T-cell (primary cell): Measurements from ENCODE around the gene SSTR1. TPM values are rescaled to one million over a fixed set of nuclear protein-coding genes. Genes with fewer than 3 reads are reported as not detected.

Experiments
- ATAC-seq, 4 experiments: fragments of 200-7000 bp in 3 of 4; fragments of 150-1000 bp in 1 of 4; cut with Tn5 transposase; replicated peaks in 1 of 4; 1 replicate in 3 of 4; 2 replicates in 1 of 4; pipeline ENCODE4 v1.10.0; 2021; ENCODE audit warnings: moderate library complexity in 3 of 4, mild to moderate bottlenecking in 2 of 4, moderate number of reproducible peaks in 1 of 4
- CTCF ChIA-PET, 2 donors: fragments of 300-600 bp; sonication (Branson Sonifier 250); formaldehyde crosslinking; loops; one replicate each; lab custom pipeline; 2022; ENCODE audit warnings: antibody characterized with exemption in 2 of 2; lab: Charles Lee
- POLR2A ChIA-PET, 2 donors: fragments of 300-600 bp; sonication (Branson Sonifier 250); formaldehyde crosslinking; loops; one replicate each; lab custom pipeline; 2022; ENCODE audit warnings: antibody characterized with exemption in 2 of 2; lab: Charles Lee
- DNase-seq, 35 experiments: peaks; one replicate each; pipeline versions ENCODE4 v3.0.0 to v3.0.0-alpha.2; 2013 to 2023
- H3K27ac ChIP-seq: one replicate; pipeline ENCODE4 v1.5.1; 2013; ENCODE audit warnings: low read length
- H3K27me3 ChIP-seq, 2 experiments: replicated peaks in 1 of 2; 1 replicate in 1 of 2; 2 replicates in 1 of 2; pipeline versions ENCODE4 v1.6.1 to v1.7.0; 2013; ENCODE audit warnings: low read length in 1 of 2, mixed read lengths in 1 of 2; ENCODE audit not compliant: control insufficient read depth in 2 of 2, insufficient read depth in 2 of 2; ENCODE audit errors: extremely low read depth in 1 of 2
- H3K36me3 ChIP-seq, 2 donors: 1 replicate in 1 of 2; 2 replicates in 1 of 2; pipeline versions ENCODE4 v1.6.1 to v1.7.0; 2013; ENCODE audit warnings: low read length in 1 of 2; ENCODE audit not compliant: control insufficient read depth in 2 of 2, insufficient read depth in 1 of 2; ENCODE audit errors: extremely low read depth in 1 of 2
- H3K4me1 ChIP-seq, 2 experiments: 1 replicate in 1 of 2; 2 replicates in 1 of 2; pipeline versions ENCODE4 v1.6.1 to v1.7.0; 2013; ENCODE audit warnings: low read length in 2 of 2, mixed read lengths in 1 of 2; ENCODE audit not compliant: insufficient read depth in 2 of 2, control insufficient read depth in 1 of 2; ENCODE audit errors: extremely low read depth in 1 of 2
- H3K4me3 ChIP-seq, 2 donors: 1 replicate in 1 of 2; 2 replicates in 1 of 2; pipeline versions ENCODE4 v1.5.1 to v1.7.0; 2013; ENCODE audit warnings: mild to moderate bottlenecking in 2 of 2, low read length in 1 of 2, moderate library complexity in 1 of 2; ENCODE audit not compliant: control insufficient read depth in 1 of 2; ENCODE audit errors: extremely low read depth in 1 of 2
- H3K9me3 ChIP-seq: 2 replicates; pipeline ENCODE4 v1.7.0; 2013
- H3K27ac Mint-ChIP-seq, 2 donors: one replicate each; pipeline ENCODE4 v1.8.0; 2020 to 2021; ENCODE audit warnings: mild to moderate bottlenecking in 2 of 2, mixed read lengths in 2 of 2
- H3K27me3 Mint-ChIP-seq, 2 donors: one replicate each; pipeline ENCODE4 v1.8.0; 2021 to 2022; ENCODE audit warnings: mixed read lengths in 2 of 2
- H3K36me3 Mint-ChIP-seq: one replicate; pipeline ENCODE4 v1.8.0; 2021; ENCODE audit warnings: mixed read lengths
- H3K4me1 Mint-ChIP-seq, 3 donors: one replicate each; pipeline ENCODE4 v1.8.0; 2020 to 2022; ENCODE audit warnings: mixed read lengths in 3 of 3, mild to moderate bottlenecking in 1 of 3
- H3K4me3 Mint-ChIP-seq, 3 donors: one replicate each; pipeline ENCODE4 v1.8.0; 2020 to 2022; ENCODE audit warnings: mild to moderate bottlenecking in 3 of 3, mixed read lengths in 3 of 3, moderate library complexity in 3 of 3
- H3K9me3 Mint-ChIP-seq, 3 donors: one replicate each; pipeline ENCODE4 v1.8.0; 2020 to 2022; ENCODE audit warnings: mixed read lengths in 3 of 3
- WGBS: methylation state at CpG from one replicate; pipeline ENCODE4 v1.1.5; 2013; ENCODE audit warnings: missing lambda C conversion rate; ENCODE audit not compliant: insufficient coverage; 5-methylcytosine and 5-hydroxymethylcytosine counted together
- total RNA-seq, 35 experiments: library from RNA in 6 of 35; stranded (reverse) in 6 of 35; fragments of 120-200 nt in 1 of 35; gene quantifications; one replicate each; pipeline versions ENCODE4 v1.2.1 to v1.2.4 and lab custom pipeline; 2013 to 2026

SSTR1 gene, protein sequence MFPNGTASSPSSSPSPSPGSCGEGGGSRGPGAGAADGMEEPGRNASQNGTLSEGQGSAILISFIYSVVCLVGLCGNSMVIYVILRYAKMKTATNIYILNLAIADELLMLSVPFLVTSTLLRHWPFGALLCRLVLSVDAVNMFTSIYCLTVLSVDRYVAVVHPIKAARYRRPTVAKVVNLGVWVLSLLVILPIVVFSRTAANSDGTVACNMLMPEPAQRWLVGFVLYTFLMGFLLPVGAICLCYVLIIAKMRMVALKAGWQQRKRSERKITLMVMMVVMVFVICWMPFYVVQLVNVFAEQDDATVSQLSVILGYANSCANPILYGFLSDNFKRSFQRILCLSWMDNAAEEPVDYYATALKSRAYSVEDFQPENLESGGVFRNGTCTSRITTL
- total RNA-seq (not detected), total RNA-seq (lab: John Stamatoyannopoulos, UW) (0 to 0.22 (median 0) reads per million in 29 experiments)
- total RNA-seq (2013): 0.06 TPM

DNA sequence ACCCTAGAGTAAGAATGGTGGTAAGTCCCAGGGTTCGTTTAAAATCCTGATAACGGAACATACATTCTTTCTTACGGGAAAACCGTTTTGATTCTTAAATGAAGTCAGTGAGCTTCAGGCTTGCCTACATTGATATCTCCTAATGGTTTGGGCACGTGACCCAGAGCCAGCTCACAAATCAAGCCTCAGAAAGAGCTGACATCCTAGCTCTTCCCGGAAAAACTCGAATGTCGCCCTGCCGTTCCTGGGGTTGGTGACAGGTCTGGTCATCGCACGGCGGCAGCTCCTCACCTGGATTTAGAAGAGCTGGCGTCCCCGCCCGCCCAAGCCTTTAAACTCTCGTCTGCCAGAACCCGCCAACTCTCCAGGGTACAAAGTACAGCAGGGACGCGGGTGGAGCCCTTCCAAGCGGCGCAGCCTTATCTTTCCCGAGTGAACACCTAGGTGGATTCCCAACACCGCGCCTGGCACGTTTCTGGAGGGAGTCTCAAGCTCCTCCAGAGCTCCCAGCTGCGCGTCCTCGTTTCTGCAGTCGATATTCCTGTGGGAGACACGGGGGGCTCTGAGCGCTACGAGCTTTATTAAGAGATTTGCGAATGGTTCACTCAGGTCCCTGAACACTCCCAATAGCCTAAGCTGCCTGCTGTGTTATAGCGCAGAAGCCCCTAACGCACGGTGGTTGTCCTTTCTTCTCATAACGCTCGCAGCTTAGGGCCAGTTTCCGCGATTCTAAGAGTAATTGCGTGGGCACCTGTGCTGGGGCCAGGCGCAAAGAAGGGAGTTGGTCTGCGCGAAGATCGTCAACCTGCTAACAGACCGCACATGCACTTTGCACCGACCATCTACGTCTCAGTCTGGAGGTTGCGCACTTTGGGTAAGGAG lies at the start of gene SSTR1:
TSS of gene SSTR1 (plus strand) at position 169 of the 882 bp plus-strand sequence. CDS start 1,486 bp downstream, outside the sequence.
- ChIA-PET POLR2A (no interaction called here), CTCF (interaction anchor here in 1 of 2 donors (1.2 kb wide), 1 partner anchor 305 kb away, joined by 3 read pairs; no protein-coding TSS in a partner anchor)
- Histone ChIP-seq H3K9me3 (no peaks in the 10 kb centered on the region), H3K4me1 (peaks cover 0 to 10% of the 10 kb centered on the region in 2 experiments), H3K4me3 (peak within 1 kb of the TSS in 1 of 2 donors; percentile 12), H3K27me3 (peaks cover 9 to 49% of the 10 kb centered on the region in 2 experiments), H3K36me3 (no peaks in the 10 kb centered on the region), H3K27ac (no peak within 1 kb of the TSS)
- ATAC-seq: no peak
- Mint-ChIP-seq H3K4me3 (peak within 1 kb of the TSS; percentile 40 to 79 (median 41)), H3K27me3 (peaks cover 46 to 49% of the 10 kb centered on the region in 2 donors), H3K4me1 (peaks cover 29 to 39% (median 35%) of the 10 kb centered on the region in 3 donors), H3K36me3 (no peaks in the 10 kb centered on the region), H3K9me3 (peaks cover 0 to 4% (median 3%) of the 10 kb centered on the region in 3 donors), H3K27ac (no peak within 1 kb of the TSS)
- 8% methylated on average over 44 of the region's 49 CpGs for WGBS
- DNase-seq: no peak

DNA sequence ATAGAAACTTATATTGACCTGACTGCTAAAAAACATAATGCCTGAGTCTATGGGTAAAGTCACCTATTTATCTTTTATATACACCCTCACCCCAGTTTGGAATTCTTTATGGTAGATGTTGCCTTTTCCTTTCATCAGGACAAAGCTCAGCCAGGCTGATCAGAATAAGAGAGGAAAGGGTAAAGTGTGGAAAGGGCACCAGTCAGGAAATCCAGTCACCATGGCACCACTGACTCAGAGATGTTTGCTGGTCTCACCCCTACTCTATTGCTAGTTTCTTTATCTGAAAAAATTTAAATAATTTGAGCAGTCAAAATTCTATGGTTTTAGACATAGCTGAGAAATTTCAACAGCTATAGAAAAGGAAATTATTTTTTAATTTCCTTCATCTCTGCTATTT lies 49.2 kb upstream of the SSTR1 start:
- Mint-ChIP-seq H3K27ac (no peak overlapping the region), H3K36me3 (no peaks in the 10 kb centered on the region), H3K4me1 (no peaks in the 10 kb centered on the region), H3K9me3 (no peaks in the 10 kb centered on the region), H3K4me3 (no peak overlapping the region), H3K27me3 (no peaks in the 10 kb centered on the region)
- CTCF ChIA-PET: no interaction called here
- Histone ChIP-seq H3K27ac (no peak overlapping the region), H3K27me3 (no peaks in the 10 kb centered on the region), H3K4me3 (no peak overlapping the region), H3K4me1 (no peaks in the 10 kb centered on the region), H3K36me3 (no peaks in the 10 kb centered on the region), H3K9me3 (no peaks in the 10 kb centered on the region)
- no peak for ATAC-seq
- POLR2A ChIA-PET: interaction anchor here in 1 of 2 donors (0.6 kb wide), 1 partner anchor 192 kb away, joined by 3 read pairs; no protein-coding TSS in a partner anchor
- no peak for DNase-seq

DNA sequence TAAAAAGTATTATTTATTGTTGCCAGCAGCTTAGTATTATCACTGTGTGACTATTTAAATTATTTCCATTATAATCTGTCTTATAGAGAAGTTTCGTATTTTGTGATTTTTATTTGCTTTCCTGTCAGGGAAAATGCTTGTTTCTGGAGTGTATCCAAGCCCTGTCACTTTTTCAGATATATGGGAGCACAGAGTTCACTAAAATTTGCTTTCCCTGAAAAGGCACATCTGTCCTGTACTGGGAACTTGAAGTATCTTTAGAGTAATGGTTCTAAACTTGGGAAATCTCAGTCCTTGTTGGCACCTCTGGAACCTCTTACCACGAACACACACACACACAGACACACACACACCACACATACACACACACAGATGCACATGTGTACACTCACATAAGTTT lies 39.3 kb upstream of the SSTR1 start:
- DNase-seq: no peak
- no peaks in the 10 kb centered on the region for H3K9me3 ChIP-seq
- H3K4me3 ChIP-seq: no peak overlapping the region
- H3K36me3 ChIP-seq: no peaks in the 10 kb centered on the region
- WGBS: 88% methylated on average over 1 of the region's 2 CpGs
- no peak for ATAC-seq
- H3K4me1 ChIP-seq: no peaks in the 10 kb centered on the region
- Mint-ChIP-seq H3K4me1 (no peaks in the 10 kb centered on the region), H3K27ac (no peak overlapping the region), H3K4me3 (no peak overlapping the region), H3K27me3 (peaks cover 0 to 4% of the 10 kb centered on the region in 2 donors), H3K9me3 (no peaks in the 10 kb centered on the region), H3K36me3 (no peaks in the 10 kb centered on the region)
- ChIA-PET CTCF (no interaction called here), POLR2A (no interaction called here)
- H3K27ac ChIP-seq: no peak overlapping the region
- H3K27me3 ChIP-seq: no peaks in the 10 kb centered on the region

DNA sequence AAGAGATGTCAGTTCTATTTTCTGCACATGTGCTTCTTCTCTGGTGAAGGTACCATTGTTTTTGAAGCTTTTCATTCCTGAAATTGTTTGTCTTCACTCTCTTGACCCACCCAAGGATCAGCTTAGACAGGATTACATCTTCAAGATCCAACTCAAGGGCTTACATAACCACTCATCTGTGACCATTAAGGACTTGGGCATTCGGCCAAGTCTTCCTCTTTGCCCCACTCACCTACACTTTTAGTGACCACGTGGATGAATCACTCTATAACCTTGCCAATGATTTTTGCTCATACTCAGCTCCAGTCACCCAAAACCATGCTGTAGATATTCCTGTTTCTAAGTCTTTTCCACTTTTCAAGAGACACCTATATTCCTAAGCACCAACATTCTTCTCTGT lies 36.5 kb upstream of the SSTR1 start:
- DNase-seq (no peak), ATAC-seq (no peak)
- Histone ChIP-seq H3K4me3 (no peak overlapping the region), H3K4me1 (no peaks in the 10 kb centered on the region), H3K36me3 (no peaks in the 10 kb centered on the region), H3K27ac (no peak overlapping the region), H3K27me3 (no peaks in the 10 kb centered on the region), H3K9me3 (no peaks in the 10 kb centered on the region)
- CTCF ChIA-PET: interaction anchor here in 1 of 2 donors (0.5 kb wide), 1 partner anchor 28 kb away, joined by 4 read pairs; no protein-coding TSS in a partner anchor
- 65% methylated on average over 2 of the region's 2 CpGs for WGBS
- Mint-ChIP-seq H3K4me3 (no peak overlapping the region), H3K27me3 (peaks cover 0 to 4% of the 10 kb centered on the region in 2 donors), H3K4me1 (no peaks in the 10 kb centered on the region), H3K27ac (no peak overlapping the region), H3K36me3 (no peaks in the 10 kb centered on the region), H3K9me3 (peaks cover 0 to 10% (median 0%) of the 10 kb centered on the region in 3 donors)
- POLR2A ChIA-PET: no interaction called here

DNA sequence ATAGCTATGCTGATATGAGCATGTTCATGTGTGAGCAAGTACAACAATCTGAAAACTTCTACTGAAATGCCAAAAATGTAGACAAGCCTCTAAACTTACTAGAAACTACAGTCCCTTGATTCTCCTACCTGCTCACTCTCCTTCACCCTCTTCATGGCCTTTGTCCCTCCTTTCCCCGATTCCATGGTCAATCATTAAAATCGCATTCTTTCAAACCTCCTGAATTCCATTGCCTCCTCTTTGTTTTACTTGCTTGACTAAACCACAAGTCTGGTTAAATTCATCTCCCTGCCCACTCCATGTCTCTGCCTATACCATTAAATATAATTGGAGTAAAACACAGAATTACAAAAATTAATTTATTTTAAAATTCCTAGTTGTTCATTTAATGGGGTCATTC lies 33.0 kb upstream of the SSTR1 start:
- Mint-ChIP-seq H3K9me3 (peaks cover 0 to 21% (median 3%) of the 10 kb centered on the region in 3 donors), H3K4me1 (no peaks in the 10 kb centered on the region), H3K4me3 (no peak overlapping the region), H3K27me3 (no peaks in the 10 kb centered on the region), H3K27ac (no peak overlapping the region), H3K36me3 (no peaks in the 10 kb centered on the region)
- Histone ChIP-seq H3K4me3 (no peak overlapping the region), H3K27me3 (no peaks in the 10 kb centered on the region), H3K9me3 (no peaks in the 10 kb centered on the region), H3K4me1 (no peaks in the 10 kb centered on the region), H3K27ac (no peak overlapping the region), H3K36me3 (no peaks in the 10 kb centered on the region)
- DNase-seq (no peak), ATAC-seq (no peak)
- CTCF ChIA-PET: interaction anchor here in 1 of 2 donors (0.6 to 0.7 kb wide), 2 partner anchors 23 to 48 kb away, joined by 4 to 5 read pairs; no protein-coding TSS in a partner anchor
- 100% methylated on average over 2 of the region's 2 CpGs for WGBS
- POLR2A ChIA-PET: no interaction called here

DNA sequence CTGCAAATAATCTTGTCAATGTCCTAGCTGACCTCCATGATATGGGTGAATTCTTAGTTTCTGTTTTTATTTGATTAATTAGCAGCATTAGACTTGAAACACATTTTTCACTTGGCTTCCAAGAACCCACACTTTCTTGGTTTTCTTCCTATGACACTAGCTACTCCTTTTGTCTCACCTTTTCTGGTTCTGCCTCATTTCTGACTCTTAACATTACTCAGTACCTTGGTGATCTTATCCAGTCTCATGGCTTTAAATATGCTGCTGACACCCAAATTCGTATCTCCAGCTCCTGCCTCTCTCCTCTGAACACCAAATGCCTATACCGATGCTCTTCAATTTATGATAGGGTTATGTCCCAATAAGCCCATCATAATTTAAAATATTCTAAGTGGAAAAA lies 32.0 kb upstream of the SSTR1 start:
- ChIA-PET CTCF (no interaction called here), POLR2A (no interaction called here)
- DNase-seq (no peak), ATAC-seq (no peak)
- peaks cover 3 to 22% (median 3%) of the 10 kb centered on the region in 3 donors for H3K9me3 Mint-ChIP-seq
- no peaks in the 10 kb centered on the region for H3K36me3 Mint-ChIP-seq
- no peaks in the 10 kb centered on the region for H3K27me3 ChIP-seq
- no CpG with 5 or more reads among the region's 2 CpGs for WGBS
- no peak overlapping the region for H3K4me3 Mint-ChIP-seq
- no peaks in the 10 kb centered on the region for H3K36me3 ChIP-seq
- H3K4me1 ChIP-seq: no peaks in the 10 kb centered on the region
- no peaks in the 10 kb centered on the region for H3K27me3 Mint-ChIP-seq
- H3K4me3 ChIP-seq: no peak overlapping the region
- H3K9me3 ChIP-seq: no peaks in the 10 kb centered on the region
- no peaks in the 10 kb centered on the region for H3K4me1 Mint-ChIP-seq
- H3K27ac ChIP-seq: no peak overlapping the region
- H3K27ac Mint-ChIP-seq: no peak overlapping the region
